MG63 (cell line): Measurements from ENCODE around the gene PLPP3. TPM values are rescaled to one million over a fixed set of nuclear protein-coding genes. Genes with fewer than 3 reads are reported as not detected.

Experiments
- DNase-seq: peaks from one replicate; pipeline ENCODE4 v3.0.0-alpha.2; 2020
- H3K27me3 ChIP-seq: fragments of 250-450 bp; sonication (Bioruptor Pico); 2 replicates; pipeline ENCODE4 v1.5.1; 2020; ENCODE audit warnings: mild to moderate bottlenecking, moderate library complexity
- H3K36me3 ChIP-seq: fragments of 250-450 bp; sonication (Bioruptor Pico); 2 replicates; pipeline ENCODE4 v1.5.1; 2020; ENCODE audit warnings: mild to moderate bottlenecking, moderate library complexity
- H3K4me3 ChIP-seq: fragments of 250-450 bp; sonication (Bioruptor Pico); 2 replicates; pipeline ENCODE4 v1.5.1; 2020; ENCODE audit warnings: mild to moderate bottlenecking, moderate library complexity
- H3K9me3 ChIP-seq: fragments of 250-450 bp; sonication (Bioruptor Pico); 2 replicates; pipeline ENCODE4 v1.5.1; 2020; ENCODE audit warnings: mild to moderate bottlenecking, moderate library complexity
- total RNA-seq: library from RNA; depleted of rRNA; stranded (reverse); fragments of >200 nt; shearing (Covaris generic); gene quantifications from 2 replicates; pipeline ENCODE4 v1.2.3, GENCODE V29; 2014; ENCODE audit warnings: low replicate concordance

PLPP3 gene
- total RNA-seq, 1 experiment from 2014 or later, result 24.3 TPM

DNA sequence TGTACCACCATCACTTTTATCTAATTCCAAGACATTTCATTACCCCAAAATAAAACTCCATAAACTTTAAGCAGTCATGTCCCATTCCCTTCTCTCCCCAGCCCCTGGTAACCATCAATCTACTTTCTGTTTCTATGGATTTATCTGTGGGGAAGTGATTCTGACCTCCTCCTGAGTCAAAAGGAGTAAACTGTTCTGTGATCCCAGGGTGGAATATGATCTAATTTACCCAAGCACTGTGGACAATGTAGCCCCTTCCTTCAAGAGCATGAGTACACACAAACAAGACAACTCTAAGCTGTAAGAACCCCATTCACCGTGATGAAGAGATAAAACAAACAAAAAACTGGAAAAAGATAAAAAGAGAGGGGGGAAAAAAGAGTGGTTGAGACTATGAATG lies 77.9 kb downstream of the PLPP3 start:
- H3K36me3 ChIP-seq, result peaks cover 29% of the 10 kb centered on the region
- H3K4me3 ChIP-seq, result no peak overlapping the region
- no peaks in the 10 kb centered on the region for H3K27me3 ChIP-seq
- no peak for DNase-seq
- H3K9me3 ChIP-seq, result no peaks in the 10 kb centered on the region

DNA sequence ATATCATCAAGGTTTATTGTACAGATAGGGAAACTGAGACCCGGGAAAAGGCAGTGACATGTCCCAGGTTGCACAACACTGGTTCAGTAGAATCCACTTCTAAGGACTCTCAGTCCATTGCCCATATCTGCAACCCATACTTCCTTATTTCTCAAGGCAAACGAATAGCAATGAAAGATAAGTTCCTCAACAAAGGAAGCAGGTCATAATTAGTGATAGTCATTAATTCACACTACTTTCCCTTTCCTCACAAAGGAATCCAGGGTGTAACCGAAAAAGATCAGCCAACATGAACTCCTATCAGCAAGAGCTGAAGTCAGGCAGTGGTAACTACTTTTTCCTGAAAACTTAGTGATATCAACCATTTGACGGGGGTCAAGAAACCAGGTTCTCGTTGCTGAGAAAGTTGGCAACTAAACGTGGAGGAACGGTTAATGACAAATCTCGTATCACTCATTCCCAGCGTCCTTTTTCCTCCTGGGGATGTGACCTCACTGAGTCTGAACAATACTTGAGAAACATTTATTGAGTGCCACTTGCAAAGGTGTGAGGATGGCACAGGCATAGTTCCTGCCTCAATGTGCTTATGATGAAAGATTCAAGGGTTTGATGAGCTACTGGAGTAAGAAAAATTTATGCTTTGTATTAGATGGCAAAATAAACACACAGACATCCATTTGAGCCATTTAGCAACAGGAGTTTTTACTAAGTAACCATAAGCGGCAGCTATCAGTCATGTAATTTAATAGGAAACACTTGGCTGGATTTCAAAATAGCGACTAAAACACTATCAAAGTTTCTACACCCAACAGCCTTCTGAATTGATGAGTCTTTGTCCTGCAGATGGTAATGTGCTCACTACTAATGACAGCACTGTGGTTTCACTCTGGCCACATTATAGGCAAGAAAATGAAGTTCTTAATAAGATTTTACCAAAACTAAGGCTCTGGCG lies 82.3 kb downstream of the PLPP3 start:
- H3K36me3 ChIP-seq, result peaks cover 31% of the 10 kb centered on the region
- H3K27me3 ChIP-seq, result no peaks in the 10 kb centered on the region
- DNase-seq, result no peak
- H3K9me3 ChIP-seq, result no peaks in the 10 kb centered on the region
- no peak overlapping the region for H3K4me3 ChIP-seq

DNA sequence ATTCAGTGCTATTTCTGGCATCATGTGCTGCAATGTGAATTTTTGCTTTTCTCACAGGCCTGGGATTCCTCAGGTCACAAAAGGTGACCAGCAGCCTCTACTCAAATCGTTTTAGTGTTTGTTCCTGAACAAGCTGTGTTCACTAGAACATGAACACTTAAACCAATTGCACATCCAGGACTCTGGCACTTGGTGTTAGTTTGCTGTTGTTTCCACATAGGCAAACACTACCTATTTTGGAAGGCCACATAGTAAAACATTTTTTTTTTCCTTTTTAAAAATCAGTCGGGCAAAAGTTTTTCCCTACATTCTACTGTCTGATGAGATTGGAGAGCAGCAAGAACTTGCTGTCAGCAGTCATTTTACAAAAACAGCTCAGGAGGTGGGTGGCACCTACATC lies 83.2 kb downstream of the PLPP3 start:
- Histone ChIP-seq H3K36me3 (peaks cover 33% of the 10 kb centered on the region), H3K4me3 (no peak overlapping the region), H3K27me3 (no peaks in the 10 kb centered on the region), H3K9me3 (no peaks in the 10 kb centered on the region)
- no peak for DNase-seq

DNA sequence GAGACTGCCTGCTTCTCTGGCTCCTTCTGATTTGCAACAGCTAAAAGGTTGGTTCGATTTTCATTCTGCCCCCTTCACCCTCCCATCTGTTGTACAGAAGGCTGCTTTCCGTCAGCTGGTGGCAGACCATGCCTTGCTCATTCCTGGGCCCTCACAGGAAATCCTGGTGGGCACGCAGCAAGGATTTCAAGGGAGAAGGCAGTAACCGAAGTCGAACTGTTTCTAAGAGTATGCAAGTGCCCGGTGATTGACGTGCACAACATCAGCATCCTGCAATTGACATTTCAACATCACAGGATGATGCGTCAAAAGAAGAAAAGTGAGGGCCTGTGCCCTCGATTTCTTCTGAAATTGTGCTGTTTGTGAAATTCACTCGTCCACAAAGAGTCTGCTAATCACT lies 83.8 kb downstream of the PLPP3 start:
- no peaks in the 10 kb centered on the region for H3K27me3 ChIP-seq
- no peaks in the 10 kb centered on the region for H3K9me3 ChIP-seq
- H3K36me3 ChIP-seq, result peaks cover 33% of the 10 kb centered on the region
- no peak for DNase-seq
- H3K4me3 ChIP-seq, result no peak overlapping the region

DNA sequence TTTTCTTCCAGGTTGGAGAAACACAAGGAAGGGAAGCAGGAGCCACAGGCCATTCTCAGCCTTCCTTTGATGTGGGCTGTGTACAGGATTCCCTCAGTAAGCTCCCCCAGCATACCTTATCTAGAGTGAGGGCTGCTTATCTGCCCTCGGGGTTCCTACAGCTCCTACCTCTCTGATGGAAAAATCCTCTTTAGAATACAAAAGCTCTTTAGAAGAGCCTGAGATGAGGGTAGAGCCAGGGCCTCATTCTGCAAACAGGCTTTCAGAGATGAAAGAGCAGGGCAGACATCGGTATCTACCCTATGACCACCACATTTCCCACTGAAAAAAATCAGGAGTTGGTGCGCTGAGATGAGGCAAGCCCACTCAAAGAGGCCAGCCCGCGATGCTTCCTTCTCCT lies 85.1 kb downstream of the PLPP3 start:
- Histone ChIP-seq H3K4me3 (no peak overlapping the region), H3K36me3 (peaks cover 23% of the 10 kb centered on the region), H3K9me3 (no peaks in the 10 kb centered on the region), H3K27me3 (no peaks in the 10 kb centered on the region)
- no peak for DNase-seq

DNA sequence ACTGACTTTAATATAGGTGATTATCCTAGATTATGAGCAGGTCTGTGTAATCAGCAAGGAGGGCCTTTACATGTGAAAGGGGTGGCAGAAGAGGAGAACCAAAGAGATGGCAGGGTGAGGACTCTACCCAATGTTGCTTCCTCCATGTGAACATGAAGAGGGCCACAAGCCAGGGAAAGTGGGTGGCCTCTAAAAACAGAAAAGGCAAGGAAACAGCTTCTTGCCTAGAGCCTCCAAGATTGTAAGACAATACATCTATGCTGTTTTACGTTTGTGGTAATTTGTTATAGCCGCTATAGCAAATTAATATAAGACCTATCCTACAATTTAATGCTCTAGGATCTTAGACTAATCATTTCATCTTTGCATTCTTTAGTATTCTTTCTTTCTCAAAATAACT lies 85.5 kb downstream of the PLPP3 start:
- H3K4me3 ChIP-seq, result no peak overlapping the region
- peaks cover 23% of the 10 kb centered on the region for H3K36me3 ChIP-seq
- no peaks in the 10 kb centered on the region for H3K27me3 ChIP-seq
- no peaks in the 10 kb centered on the region for H3K9me3 ChIP-seq
- no peak for DNase-seq

DNA sequence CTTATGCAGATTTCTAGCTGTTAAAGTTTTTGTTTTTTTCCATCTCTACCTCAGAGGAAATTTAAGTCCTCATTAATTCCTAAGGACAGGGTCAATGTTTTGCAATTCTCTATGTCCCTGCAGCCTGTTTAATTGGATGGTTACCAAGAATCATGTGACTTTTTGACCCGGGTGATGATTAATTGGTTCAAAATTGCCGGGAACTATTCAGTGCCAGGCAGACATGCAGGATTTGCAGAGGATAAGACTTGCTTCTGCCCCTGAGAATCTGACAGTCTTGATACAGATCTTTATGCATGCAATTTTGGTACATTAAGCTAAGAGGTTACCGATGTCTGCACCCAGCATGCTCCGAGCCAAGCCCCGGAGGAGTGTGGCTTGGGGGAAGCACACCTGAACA lies 87.9 kb downstream of the PLPP3 start:
- no peaks in the 10 kb centered on the region for H3K9me3 ChIP-seq
- no peak overlapping the region for H3K4me3 ChIP-seq
- H3K27me3 ChIP-seq, result no peaks in the 10 kb centered on the region
- DNase-seq, result no peak
- peaks cover 21% of the 10 kb centered on the region for H3K36me3 ChIP-seq

DNA sequence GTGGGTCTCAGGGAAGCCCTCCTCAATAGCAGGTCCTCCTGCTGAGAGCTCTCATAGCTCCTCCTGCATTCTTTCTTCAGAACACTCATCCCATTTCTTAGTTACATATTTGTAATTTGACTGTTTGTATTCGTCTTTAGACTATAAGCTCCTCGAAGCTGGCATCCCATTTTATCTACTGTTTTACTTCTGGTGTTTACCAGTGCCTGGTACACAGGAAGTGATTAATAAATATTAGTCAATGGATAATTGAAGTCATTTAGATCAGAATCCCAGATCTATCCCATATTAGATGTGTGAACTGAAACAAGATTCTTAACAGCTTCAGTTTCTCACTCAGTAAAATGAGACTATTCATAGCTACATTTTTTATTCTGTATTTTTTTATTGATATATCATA lies 88.7 kb downstream of the PLPP3 start:
- no peak for DNase-seq
- Histone ChIP-seq H3K9me3 (no peaks in the 10 kb centered on the region), H3K36me3 (peaks cover 13% of the 10 kb centered on the region), H3K27me3 (no peaks in the 10 kb centered on the region), H3K4me3 (no peak overlapping the region)

DNA sequence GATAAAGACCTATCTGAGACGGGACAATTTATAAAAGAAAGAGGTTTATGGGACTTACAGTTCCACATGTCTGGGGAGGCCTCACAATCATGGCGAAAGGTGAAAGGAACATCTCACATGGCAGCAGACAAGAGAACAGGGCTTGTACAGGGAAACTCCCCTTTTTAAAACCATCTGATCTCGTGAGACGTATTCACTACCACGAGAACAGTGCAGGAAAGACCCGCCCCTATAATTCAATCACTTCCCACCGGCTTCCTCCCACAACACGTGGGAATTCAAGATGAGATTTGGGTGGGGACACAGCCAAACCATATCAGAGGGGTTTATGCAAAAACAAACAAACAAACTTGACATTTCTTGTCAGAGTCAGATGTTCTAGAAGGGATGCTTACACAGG lies 89.7 kb downstream of the PLPP3 start:
- H3K36me3 ChIP-seq, result peaks cover 8% of the 10 kb centered on the region
- H3K9me3 ChIP-seq, result no peaks in the 10 kb centered on the region
- no peak overlapping the region for H3K4me3 ChIP-seq
- no peaks in the 10 kb centered on the region for H3K27me3 ChIP-seq
- DNase-seq, result no peak

DNA sequence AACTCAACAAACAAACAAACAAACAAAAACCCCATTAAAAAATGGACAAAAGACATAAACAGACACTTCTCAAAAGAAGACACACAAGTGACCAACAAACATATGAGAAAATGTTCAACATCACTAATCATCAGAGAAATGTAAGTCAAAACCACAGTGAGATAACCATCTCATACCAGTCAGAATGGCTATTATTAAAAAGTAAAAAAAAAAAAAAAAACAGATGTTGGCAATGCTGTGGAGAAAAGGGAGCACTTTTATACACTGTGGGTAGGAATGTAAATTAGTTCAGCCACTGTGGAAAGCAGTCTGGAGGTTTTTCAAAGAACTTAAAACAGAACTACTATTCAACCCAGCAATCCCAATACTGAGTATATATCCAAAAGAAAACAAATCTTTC lies 94.7 kb downstream of the PLPP3 start:
- no peaks in the 10 kb centered on the region for H3K27me3 ChIP-seq
- H3K4me3 ChIP-seq, result no peak overlapping the region
- H3K36me3 ChIP-seq, result peaks cover 4% of the 10 kb centered on the region; the same call in 1 of the 2 replicates
- H3K9me3 ChIP-seq, result no peaks in the 10 kb centered on the region
- DNase-seq, result no peak

DNA sequence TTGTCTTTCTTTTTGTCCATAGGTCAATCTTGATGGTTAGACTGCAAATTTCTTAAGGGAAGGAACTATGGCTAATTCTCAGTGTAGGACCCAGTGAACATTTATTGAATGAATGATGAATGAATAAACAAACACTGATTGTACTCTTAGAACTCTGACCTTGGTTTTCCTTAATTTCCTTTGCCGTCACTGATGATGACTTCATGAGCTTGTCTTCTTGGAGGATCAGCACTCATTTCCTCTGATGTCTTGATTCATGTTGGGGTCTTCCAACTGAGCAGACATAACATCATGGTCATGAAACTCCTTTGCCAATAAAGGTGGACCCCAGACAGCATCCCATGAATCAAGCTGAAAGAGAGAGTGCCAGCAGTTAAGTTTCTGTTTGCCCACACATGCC lies 96.3 kb downstream of the PLPP3 start:
- H3K27me3 ChIP-seq, result no peaks in the 10 kb centered on the region
- peaks cover 4% of the 10 kb centered on the region; the same call in 1 of the 2 replicates for H3K36me3 ChIP-seq
- DNase-seq, result no peak
- H3K4me3 ChIP-seq, result no peak overlapping the region
- H3K9me3 ChIP-seq, result no peaks in the 10 kb centered on the region

DNA sequence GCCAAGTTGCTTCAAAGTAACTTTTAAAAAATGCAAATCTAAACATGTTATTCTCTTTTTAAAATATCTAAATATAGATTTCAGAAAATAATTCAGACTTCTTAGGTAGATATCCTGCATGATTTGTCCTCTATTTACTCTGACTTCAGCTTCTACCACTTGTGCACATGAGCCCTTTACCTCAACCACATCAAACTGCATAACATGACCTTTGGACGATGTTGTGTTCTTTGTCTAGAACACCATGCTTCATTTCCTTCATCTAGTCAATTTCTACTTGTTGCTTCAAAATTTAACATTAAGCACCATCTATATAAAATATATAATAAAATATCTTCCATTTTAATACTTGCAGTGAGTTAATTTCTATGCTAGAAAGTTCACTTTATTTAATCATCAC lies 96.9 kb downstream of the PLPP3 start:
- H3K27me3 ChIP-seq, result no peaks in the 10 kb centered on the region
- no peaks in the 10 kb centered on the region for H3K9me3 ChIP-seq

DNA sequence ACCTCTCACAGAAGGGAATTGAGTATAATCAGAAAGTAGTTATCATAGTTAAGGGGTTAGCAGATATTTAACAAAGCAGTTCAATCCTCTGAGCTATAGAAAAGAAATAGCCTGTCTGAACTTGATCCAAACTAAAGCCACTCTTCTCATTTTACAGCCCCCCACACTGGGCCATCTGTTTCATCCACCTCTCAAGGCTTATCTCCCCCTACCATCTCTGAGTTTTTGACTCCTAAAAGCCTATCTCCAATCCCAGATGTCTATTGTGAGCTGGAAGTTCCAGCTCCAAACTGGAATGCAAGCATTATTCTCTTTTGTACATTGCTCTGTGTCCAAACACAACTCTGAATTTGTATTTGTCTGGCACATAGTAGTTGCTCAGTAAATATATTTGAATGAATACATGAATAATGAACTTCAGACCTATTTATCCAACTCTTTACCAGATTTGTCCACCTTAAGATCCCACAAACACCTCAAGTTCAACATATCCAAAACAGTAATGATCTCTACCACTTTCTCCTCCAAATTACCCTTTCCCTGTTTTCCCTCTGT lies 98.1 kb downstream of the PLPP3 start:
- no peak overlapping the region for H3K4me3 ChIP-seq
- H3K36me3 ChIP-seq, result peaks cover 4% of the 10 kb centered on the region; the same call in 1 of the 2 replicates
- DNase-seq, result no peak
- H3K9me3 ChIP-seq, result no peaks in the 10 kb centered on the region
- H3K27me3 ChIP-seq, result no peaks in the 10 kb centered on the region

More for the DNA sequence above, 96.9 kb downstream of the PLPP3 start:
- Histone ChIP-seq H3K4me3 (no peak overlapping the region), H3K36me3 (peaks cover 4% of the 10 kb centered on the region; the same call in 1 of the 2 replicates)
- DNase-seq, result no peak

DNA sequence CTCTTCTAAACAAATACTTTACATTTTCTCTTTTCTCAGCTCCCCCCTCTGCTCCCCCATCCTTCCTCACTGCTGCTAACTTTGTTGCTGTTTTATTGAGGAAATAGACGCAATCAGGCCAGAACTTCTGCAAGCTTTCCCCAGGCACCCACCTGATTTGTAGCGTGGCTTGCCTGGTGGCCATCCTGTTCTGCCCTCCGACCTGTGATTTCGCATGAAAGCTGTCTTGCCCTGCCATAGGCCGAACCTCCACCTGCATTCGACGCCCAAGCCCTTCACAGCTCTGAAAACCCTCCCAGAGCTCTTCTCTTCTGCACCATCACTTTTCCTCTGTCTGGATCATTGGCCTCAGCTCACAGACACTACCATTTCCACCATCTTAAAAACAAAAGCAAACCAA lies 100.6 kb downstream of the PLPP3 start:
- Histone ChIP-seq H3K27me3 (no peaks in the 10 kb centered on the region), H3K4me3 (no peak overlapping the region), H3K36me3 (peaks cover 4% of the 10 kb centered on the region; the same call in 1 of the 2 replicates), H3K9me3 (no peaks in the 10 kb centered on the region)
- no peak for DNase-seq

DNA sequence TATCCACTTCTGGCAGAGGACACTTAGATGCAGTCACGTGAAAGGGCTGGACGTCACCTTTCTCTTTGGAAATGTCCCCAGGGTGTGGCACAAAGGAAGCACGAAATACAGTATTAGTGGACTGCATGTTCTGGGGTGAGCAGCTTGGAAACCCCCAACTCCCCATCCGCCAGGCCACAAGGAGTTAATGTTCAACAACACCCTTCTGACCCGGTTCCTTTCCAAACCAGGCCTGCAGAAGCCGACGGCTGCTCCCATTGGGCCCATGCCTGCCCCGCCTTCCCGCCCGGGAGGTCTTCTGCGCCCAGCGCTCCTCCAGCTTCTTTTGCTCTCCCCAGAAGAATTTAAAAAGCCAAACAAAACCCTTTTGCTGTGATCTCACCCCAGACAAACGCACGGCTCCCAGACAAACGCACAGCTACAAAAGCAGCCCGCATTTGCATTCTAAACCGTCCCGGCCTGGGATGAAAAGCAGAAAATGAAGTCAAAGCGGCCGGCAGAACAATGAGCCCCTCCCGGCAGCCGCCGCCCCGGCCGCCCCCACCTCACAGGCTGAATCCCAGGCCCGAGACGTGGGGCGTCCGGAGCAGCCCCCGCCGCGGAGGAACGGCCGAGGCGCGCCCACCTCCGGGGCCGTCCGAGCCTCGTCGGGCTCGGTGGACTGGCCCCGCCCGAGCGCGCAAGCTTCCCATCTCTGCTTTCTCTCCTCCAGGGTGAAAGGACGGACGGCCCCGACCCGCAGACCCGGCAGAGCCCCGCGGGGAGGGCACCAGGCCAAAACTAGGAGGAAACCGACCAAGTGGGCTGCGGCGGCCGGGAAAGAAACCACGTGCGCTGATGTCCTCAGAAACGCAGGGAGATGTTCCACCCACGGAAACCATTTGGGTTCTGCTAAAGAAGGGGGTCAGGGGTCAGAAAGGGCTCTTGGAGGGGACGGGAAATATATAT lies 101.9 kb downstream of the PLPP3 start:
- Histone ChIP-seq H3K9me3 (no peaks in the 10 kb centered on the region), H3K4me3 (no peak overlapping the region), H3K36me3 (no peaks in the 10 kb centered on the region), H3K27me3 (no peaks in the 10 kb centered on the region)
- DNase-seq, result no peak

DNA sequence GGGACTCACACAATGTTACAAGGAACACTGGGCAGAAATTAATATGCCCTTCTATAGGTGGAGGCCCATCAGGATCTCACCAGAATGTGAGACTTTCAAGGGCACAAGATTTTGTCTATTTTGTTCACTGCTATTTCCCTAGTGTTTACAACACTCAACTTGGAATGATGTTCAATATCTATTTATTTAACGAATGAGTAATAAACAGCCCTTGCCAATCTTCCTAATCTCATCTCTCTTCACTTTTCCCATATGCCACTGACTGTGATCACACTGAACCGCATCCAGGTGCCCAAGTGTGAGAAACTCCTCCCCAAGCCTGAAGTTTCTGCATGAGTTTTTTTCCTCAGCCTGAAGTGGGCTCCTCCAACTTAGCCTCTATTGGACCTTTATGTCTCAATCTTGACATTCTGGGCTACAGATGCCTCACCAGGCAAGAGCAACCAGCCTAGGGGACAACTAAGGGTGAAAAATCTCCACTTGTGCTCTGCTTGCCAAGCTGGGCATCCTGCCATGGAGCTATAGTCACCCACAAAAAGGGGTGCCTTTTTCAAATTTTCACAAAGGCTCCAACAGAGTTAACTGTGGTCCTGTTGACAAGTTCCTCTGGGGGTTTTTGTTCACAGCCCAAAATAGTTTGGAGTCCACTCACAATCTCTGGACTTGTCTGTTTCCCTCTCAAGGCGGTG lies 105.6 kb downstream of the PLPP3 start:
- no peaks in the 10 kb centered on the region for H3K27me3 ChIP-seq
- no peak overlapping the region for H3K4me3 ChIP-seq
- DNase-seq, result peak; percentile 80
- no peaks in the 10 kb centered on the region for H3K9me3 ChIP-seq
- no peaks in the 10 kb centered on the region for H3K36me3 ChIP-seq
